Activated CD4-positive, alpha-beta T cell treated with anti-CD3 and anti-CD28 coated beads for 4 hours (primary cell): ENCODE results near the gene ZNF3.
"Not testable (repeated sequence)": the region's sequence is repeated elsewhere in the genome, so short reads cannot be mapped to it uniquely, and the experiment has no call there.

ENCODE experiments used
- DNase-seq, 2 donors: peaks; one replicate each; pipeline ENCODE4 v3.0.0-alpha.2; 2020

ZNF3 gene

DNA sequence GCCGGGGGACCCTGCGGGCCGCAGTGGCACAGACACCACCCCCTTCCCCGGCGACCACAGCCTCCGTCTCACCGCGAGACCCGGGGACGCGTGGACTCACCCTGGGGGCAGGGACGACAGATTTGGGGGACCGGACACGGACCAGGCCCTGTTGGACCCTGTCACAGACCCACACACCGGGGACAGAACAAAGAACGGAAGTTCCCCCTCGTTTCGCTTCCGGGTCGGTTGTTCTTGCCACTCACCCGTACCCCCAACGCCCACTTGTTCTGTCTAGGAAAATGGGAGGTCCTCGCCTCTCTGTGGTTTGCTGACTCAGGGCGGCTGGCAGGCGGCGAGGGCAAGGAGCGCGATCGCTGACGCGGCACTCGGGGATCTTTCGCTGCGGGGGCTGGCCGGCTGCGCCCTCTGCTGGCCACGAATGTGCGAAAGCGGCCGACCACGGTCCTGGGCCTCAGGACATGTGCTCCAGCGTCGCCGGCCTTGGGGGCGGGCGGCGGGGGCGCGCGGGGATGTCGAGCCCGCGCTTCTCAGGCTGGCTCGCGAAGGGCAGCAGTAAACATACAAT, at the start of gene ZNF3:
TSS of gene ZNF3 (minus strand) at position 189 of the 568 bp plus-strand sequence. CDS start 4,366 bp downstream, outside the sequence.
- DNase-seq: peak; percentile 97

DNA sequence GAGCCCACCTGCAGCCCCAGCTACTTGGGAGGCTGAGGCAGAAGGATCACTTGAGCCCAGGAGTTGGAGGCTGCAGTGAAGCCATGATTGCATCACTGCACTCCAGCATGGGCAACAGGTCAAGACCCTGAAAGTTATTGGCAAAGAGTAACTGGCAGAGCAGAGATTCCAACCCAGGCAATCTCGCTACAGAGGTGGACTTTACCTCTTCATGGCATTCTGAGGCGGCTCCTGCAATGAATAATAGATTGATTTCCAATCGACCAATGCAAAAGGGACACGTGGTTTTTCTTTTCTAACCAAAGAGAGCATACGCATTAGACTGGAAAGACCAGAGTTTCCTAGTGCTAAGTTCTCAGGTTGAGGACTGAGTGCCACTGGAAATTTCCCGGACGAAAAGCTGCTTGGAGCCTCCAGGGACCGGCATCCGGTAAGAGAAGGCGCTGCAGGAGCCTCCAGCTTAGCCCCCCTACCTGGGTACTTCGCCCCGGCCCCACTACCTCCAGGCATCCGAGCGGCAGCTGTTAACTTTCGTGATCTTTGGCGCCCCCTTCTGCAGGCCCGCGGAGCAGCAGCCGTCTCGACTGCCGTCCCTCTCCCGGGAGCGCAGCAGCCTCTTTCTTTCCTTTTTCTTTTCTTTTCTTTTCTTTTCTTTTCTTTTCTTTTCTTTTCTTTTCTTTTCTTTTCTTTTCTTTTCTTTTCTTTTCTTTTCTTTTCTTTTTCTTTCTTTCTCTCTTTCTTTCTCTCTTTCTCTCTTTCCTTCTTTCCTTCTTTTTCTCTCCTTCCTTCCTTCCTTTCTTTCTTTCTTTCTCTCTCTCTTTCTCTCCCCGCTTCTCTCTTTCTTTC, 49.3 kb upstream of the ZNF3 start:
- DNase-seq: peak; percentile 78 to 90

DNA sequence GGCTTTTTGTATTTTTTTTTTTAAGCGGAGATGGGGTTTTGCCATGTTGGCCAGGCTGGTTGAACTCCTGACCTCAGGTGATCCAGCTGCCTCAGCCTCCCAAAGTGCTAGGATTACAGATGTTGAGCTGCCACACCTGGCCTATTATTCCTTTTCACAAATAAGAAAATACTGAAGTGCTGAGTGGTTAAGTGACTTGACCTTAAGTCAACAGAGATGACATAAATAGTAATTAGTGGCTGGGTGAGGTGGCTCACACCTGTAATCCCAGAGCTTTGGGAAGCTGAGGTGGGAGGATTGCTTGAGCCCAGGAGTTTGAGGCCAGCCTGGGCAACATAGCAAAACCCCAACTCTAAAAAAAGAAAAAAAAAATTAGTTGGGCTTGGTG, 48.7 kb upstream of the ZNF3 start:
- DNase-seq: not testable (repeated sequence)

DNA sequence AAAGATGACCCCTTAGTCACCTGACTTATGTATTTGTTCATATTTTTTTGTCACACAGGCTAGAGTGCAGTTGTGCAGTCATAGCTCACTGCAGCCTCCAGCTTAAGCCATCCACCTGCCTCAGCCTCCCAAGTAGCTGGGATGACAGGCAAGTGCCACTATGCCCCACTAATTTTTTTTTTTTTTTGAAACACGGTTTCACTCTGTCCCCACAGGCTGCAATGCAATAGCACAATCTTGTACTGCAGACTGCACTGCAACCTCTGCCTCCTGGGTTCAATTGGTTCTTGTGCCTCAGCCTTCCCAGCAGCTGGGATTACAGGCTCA, 47.1 kb upstream of the ZNF3 start:
- no peak for DNase-seq

DNA sequence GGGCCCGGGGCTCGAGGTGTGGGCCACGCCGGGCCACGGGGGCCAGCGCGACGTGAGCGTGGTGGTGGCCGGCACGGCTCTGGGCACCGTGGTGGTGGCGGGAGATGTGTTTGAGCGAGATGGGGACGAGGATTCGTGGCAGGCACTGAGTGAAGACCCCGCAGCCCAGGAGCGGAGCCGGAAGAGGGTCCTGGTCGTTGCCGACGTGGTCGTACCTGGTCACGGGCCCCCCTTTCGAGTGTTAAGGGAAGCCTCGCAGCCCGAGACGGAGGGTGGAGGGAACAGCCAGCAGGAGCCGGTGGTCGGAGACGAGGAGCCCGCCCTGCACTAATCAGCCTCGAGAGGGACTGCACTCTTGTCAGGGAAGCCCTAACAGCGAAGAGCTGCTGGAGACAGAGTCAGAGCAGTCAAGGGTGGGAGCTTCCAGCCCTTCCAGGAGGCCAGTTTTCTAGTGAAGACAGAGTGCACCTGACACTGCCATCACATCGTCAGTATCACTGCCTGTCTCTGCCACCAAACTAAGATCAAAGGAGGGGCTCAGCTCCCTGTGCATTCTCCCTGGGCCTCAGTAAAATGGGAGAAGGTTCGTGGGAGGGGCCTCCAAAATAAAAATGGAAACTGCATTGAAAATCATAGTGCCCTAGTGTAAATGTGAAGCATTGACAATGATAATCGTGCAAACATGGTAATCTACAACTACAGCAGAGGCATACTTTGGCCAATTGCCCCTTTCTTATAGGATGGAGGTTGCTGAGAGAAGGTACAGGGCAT, 46.5 kb upstream of the ZNF3 start:
- DNase-seq: peak in 1 of 2 donors; percentile 11

DNA sequence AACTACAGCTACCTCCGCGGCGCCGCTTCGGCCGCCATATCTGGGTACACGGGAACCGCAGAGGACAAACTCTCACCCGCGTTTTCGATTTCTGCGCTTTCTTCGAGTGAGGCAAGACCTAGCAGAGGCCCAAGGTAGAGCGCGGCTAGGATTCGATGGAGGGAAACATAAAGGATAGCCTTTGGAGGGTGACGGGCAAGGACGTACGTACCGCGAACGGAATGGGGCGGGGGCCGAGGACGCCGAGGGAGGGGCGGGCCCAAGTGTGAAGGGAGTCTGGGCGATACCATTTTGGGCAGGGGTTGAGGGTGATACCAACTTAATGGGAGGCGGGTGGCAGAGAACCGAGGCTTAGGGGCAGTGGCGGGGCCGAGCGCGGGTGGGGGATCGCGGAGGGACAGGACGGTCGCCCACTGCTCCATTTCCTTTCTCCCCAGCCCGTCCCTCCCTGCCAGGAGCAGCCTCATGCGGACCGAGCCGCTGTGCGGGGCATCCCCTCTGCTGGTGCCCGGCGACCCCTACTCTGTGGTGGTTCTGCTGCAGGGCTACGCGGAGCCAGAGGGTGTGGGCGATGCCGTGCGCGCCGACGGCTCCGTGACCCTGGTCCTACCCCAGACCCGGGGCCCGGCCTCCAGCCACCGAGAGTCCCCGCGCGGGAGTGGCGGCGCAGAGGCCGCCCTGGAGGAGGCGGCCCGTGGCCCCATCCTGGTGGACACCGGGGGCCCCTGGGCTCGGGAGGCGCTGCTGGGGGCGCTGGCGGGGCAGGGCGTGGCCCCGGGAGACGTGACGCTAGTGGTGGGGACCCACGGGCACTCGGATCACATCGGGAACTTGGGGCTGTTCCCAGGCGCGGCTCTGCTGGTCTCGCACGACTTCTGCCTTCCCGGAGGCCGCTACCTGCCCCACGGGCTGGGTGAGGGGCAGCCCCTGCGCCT, 45.7 kb upstream of the ZNF3 start, which contains the start of gene MBLAC1:
TSS of gene MBLAC1 (plus strand) at position 37 of the 935 bp plus-strand sequence. CDS start at position 466, 429 bp downstream.
- DNase-seq: peak; percentile 88 to 92

DNA sequence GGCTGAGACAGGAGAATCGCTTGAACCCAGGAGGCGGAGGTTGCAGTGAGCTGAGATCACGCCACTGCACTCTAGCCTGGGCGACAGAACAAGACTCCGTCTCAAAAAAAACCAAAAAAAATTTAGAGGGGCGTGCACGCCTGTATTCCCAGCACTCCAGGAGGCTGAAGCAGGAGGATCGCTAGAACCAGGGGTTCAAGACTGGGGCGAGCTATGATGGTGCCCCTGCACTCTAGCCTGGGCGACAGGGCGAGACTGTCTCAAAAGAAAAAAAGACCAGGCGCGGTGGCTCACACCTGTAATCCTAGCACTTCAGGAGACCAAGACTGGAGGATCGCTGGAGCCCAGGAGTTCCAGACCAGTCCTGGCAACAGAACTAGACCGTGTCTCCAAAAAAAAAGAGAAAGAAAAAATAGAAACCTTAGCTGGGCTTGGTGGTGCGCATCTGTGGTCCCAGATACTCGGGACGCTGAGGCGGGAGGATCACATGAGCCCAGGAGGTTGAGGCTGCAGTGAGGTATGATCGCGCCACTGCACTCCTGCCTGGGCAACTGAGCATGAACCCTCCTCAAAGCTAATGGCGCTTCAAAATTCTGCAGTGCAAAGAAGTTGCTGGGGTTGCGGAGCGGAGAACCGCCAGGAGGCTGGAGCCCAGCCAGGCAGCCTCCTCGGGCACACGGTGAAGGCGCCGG, 44.9 kb upstream of the ZNF3 start:
- peak in 1 of 2 donors; percentile 13 for DNase-seq

DNA sequence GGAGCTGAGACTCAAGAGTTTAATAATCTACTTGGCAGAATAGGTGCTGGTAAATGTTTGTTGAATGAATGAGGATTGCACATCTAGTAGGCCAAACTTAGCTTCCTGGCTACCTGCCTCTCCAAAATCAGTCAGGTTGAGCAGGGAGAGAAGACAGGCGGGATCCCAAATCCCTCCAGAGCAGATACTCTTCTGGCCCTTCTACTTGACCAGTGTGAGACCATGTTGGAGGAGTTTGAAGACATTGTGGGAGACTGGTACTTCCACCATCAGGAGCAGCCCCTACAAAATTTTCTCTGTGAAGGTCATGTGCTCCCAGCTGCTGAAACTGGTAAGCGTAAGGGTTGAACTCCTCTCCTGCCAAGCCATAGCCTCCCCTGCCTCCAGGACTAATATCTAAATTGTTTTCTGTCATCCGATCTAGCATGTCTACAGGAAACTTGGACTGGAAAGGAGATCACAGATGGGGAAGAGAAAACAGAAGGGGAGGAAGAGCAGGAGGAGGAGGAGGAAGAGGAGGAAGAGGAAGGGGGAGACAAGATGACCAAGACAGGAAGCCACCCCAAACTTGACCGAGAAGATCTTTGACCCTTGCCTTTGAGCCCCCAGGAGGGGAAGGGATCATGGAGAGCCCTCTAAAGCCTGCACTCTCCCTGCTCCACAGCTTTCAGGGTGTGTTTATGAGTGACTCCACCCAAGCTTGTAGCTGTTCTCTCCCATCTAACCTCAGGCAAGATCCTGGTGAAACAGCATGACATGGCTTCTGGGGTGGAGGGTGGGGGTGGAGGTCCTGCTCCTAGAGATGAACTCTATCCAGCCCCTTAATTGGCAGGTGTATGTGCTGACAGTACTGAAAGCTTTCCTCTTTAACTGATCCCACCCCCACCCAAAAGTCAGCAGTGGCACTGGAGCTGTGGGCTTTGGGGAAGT, 43.0 kb upstream of the ZNF3 start:
- no peak for DNase-seq

DNA sequence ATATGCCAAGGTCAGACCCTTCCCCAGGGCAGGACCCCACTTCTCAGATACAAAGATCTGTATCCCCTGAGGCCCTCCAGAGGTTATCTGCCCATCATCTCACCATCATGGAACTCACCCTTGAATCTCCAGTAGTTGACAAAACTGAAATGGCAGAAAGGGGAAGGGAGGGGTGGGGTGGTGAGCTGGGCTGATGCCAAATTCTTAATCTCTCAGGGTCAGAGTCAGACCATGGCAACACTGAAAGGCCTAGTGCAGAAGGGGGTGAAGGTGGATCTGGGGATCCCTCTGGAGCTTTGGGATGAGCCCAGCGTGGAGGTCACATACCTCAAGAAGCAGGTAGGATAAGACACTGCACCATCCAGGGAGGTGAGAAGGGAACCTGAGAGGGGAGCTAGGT, 41.0 kb upstream of the ZNF3 start:
- no peak for DNase-seq

DNA sequence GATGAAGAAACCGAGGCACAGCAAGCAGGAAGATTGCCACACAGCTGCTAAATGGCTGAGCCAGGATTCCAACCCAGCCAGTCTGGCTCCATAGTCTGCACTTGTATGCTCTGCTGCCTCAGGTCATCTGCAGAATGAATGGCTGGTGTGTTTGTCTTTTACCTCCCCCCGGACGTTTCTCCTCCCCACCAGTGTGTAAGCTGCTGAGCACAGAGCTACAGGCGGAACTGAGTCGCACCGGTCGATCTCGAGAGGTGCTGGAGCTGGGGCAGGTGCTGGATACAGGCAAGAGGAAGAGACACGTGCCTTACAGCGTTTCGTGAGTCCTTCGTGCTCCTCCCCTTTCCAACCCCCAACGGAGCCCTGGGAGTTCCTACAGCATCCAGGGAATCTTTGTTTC, 40.5 kb upstream of the ZNF3 start:
- no peak for DNase-seq

DNA sequence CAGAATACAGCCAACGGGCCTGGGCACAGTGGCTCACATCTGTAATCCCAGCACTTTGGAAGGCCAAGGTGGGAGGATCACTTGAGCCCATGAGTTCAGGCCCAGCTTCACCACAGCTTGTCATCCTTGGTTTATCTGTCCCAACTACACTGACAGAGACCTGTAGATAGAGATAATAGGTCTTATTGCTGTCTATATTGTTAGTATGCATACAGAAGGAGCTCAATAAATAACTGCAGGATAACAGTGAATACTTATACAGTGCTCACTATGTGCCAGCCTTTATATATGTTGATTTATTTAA, 39.2 kb upstream of the ZNF3 start:
- no peak for DNase-seq

DNA sequence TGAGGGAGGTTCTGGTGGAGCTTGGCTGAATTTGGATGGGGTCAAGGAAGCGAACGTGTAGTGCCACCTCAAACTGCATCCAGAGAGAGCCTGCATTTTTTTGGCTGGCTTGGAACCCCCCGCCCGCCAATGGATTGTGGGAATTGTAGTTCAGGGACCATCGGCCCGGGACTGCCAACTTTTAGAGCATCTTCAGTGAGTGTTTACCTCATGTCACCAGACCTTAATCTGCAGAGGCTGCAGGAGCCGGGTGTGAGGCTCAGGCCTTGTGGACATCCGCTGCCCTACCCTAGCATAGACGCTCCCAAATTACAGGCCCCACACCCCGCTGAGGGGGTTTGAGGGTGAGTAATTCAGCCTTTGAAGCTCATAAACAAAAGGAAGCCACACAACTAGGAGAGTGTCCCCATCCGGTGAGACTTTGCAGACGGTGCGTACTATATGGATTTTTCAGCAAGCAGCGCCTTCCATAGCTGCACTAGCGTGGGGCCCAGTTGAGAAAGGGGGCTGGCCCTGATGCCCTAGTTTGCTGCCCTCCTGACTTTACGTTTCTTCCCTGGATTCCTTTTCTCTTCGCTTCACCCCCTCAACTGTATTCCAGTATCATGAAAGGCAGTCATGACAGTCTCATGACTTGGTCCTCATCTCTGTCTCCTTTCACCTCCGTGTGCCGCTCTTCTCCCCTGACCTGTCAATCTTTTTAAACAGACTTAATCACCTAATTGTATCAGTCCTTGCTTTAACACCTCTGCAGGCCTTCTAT, 38.6 kb upstream of the ZNF3 start:
- peak; percentile 62 to 65 for DNase-seq

DNA sequence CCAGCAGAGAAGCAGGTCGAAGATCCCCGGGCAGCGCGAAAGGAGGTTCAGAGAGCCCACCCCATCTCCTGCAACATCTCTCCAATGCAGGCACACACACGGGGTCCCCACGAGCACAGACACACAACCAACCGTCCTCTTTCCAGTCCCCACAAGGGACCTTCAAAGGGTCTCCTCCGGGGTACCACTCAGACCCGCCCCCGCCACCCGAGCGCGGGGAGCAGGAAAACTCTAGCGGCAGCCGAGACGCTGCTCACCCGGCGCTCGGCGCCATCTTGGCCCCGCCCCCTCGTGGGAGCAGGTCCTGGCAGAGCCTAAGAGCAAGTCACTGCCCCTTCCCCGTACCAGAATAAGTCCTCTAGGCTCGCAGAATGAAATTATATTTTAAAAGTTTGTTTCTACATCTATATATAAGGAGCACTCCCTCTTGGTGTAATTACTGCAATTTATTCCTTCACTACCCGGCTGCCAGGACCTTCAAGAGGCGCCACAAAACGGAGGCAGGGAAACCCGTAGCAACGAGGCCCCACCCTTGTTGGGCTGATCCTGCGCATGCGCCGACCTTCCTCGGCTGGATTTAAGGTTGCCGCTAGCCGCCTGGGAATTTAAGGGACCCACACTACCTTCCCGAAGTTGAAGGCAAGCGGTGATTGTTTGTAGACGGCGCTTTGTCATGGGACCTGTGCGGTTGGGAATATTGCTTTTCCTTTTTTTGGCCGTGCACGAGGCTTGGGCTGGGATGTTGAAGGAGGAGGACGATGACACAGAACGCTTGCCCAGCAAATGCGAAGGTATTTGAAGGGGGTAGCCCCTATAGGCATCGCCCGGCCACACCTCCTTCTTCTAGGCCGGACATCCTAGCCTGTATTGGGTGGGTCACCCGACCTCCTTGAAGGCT, 37.8 kb upstream of the ZNF3 start, which contains the start of the genes CNPY4 and TAF6:
TSS of gene CNPY4 (plus strand) at position 563 of the 898 bp plus-strand sequence. CDS start at position 674, 111 bp downstream.
TSS of gene TAF6 (minus strand) at position 287 of the 898 bp plus-strand sequence. CDS start 5,149 bp downstream, outside the sequence.
- peak; percentile 95 to 97 for DNase-seq

DNA sequence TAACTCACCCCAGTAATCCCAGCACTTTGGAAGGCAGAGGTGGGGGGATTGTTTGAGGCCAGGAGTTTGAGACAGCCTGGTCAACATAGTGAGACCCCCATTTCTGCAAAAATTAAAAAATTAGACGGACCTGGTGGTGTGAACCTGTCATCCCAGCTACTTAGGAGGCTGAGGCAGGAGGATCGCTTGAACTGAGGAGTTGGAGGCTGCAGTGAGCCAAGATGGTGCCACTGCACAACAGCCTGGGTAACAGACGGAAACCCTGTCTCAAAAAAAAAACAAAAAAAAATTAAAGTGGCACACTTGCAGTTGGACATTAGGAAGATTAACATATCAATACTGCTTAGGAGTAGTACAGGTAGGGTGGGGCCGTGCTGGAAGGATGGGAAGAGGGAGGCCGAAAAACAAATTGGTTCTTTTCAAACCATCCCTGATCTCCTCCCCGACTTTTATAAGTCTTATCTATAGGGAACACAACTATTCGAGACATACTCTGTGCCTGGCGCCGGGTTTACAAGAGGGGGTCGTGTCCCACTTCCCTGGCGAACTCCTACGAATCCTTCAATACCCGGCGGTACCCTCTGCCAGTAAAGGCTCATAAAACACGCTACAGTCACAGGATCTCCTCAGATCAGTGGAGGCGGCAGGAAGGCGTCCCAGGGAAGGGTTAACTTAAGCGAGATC, 37.0 kb upstream of the ZNF3 start:
- DNase-seq: no peak

DNA sequence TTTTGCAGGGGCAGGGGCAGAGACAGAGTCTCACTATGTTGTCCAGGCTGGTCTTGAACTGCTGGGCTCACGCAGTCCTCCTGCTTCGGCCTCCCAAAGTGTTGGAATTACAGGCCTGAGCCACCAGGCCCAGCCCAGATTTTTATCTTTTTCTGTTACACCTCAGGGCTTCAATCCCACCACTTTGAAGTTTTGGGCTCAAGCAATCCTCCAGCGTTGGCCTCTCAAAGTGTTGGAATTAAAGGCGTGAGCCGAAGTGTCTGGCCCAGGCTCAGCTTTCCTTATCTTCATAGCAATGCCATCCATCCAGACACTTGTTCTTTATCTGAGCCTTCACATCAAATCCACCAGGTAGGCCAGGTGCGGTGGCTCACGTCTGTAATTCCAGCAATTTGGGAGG, 33.5 kb upstream of the ZNF3 start:
- no peak for DNase-seq

DNA sequence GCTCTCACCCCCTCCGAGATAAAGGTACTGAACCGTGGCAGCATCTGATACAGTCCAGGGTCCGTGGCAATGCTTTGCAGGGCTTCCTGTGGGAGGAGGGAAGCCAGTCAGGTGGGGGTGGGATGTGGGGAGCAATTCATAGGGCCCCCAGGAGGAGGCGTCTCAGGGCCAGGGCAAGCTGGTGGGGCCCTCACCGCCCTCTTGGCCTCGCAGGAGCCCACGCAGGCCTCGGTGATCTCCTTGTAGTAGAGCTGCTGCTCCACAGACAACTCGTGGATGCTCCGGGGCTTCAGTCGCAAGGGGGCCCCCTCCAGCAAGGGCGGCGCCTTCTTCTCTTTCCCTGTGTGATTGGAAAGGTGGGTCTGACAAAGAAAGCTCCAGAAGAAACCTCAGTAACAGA, 30.4 kb upstream of the ZNF3 start:
- DNase-seq: no peak

DNA sequence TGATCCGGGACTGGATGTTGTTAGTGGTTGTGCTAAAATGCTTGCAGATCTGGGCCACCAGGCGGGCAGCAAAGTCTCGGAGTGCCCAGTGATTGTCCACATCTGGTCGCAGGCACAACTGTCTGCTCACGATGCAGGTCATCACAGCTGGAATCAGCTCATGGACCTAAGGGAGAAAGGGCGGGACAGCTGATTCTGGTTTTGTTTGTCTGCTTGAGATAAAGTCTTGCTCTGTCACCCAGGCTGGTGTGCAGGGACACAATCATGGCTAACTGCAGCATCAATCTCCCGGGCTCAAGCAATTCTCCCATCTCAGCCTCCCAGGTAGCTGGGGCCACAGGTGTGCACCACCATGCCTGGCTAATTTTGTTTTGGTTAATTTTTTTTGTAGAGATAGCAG, 29.6 kb upstream of the ZNF3 start:
- no peak for DNase-seq

DNA sequence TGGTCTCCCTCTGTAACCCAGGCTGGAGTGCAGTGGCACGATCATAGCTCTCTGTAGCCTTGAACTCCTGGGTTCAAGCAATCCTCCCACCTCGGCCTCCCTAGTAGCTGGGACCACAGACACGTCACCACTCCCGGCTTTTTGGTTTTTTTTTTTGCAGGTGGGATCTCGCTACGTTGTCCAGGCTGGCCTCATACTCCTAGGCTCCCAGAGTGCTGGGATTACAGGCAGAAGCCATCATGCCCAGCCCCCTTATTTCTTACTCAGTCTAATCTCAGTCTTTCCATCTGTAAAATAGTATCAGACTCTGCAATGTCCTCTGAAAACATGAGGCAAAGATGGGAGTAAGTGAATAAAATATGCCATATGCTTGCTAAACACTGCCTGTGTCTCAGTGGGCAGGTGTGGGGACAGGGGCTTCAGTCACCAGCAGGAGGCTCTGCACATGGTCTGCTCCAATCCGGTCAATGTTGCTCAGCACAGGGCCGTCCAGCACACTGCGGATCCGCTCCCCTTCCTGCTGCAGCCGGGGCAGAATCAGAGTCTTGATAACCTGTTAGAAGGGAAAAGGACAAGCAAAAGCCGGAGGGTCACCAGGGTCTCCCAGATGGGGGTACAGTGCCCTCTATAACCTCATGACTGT, 28.1 kb upstream of the ZNF3 start:
- DNase-seq: no peak
